HG02623 (cell line): Measurements from ENCODE around the gene SERINC1.
"Not testable (repeated sequence)": the region's sequence is repeated elsewhere in the genome, so short reads cannot be mapped to it uniquely, and the experiment has no call there.

Source experiments
- ATAC-seq: cut with Tn5 transposase; IDR thresholded peaks from one replicate; pipeline ENCODE4 v1.9.1; 2021; ENCODE audit warnings: moderate library complexity; ENCODE audit not compliant: unreplicated experiment

SERINC1 gene

DNA sequence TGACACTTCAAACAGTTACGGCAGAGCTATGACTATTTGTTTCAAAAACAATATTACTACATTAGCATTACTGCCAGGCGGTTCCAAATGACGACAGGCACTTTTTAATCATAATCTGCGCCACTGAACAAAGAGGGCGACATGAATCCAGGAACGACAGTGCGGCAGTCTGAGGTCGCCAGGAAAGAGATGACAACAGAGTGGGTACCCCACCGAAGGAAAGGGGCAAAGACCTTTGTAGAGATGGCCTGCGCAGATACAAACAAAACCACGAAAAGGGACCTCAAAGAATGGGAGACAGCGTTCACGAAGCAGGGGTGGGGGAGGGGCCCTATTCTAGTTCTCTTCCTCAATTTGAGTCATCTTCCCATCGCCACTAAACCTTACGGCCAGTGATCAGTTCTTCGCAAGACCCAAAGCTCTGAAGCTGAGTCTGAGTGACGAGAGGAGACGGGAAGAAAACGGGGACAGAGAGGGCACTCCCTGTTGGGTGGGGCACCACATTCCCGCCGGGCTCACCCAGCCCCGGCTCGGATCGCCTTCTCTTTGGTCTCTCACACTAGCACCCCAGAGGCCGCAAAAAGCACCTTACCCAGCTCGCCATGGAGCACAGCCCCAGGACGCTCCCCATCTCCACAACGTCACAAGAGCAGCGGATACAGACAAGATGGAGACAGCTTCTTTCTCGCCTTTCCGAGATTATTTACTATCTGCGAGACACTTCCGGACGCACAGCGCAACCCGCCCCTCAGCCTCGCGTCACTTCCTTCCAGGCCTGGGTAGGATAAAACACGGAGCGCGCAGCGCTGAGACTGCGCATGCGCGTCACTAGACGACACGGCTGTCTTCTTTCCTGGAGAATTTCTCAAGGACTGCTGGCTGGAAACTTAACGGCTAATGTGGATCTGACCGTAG is at the start of gene SERINC1:
SERINC1 (minus strand) TSS at position 701 of the 915 bp plus-strand sequence; CDS start at position 631, 70 bp downstream.
- ATAC-seq, result peak; percentile 99

DNA sequence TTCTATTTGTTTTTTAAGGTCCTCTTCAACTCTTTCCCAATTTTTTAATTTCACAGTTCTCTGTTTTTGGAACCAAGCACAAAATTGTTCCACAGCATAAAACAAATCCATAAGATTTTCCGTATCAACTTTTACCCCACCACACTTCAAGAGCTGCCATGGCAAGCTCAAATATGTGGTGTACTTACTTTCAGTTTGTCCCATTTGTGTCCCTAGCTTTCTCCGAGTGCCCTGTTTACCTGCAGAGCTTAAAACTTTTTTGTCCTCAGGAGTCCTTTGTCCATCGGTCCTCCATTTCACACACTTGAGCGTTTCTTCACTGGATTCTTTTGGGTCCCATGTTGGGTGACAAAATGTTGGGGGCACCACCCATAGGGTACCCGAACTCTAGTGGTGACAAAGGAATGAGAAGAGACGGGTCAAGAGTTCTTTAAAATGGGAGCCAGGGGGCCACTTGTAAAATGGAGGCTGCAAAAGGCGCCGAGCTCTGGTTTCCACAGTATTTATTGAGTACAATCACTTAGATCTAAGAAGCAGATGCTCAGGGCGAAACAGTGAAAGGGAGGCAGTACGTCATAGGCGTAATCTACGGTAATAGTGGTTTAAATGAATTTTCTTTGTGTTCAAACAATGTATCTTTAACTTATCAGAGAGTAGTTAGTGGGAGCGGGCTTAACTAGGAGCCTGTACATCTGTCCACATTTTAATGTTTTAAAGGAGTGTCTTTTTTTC is 39.8 kb upstream of the SERINC1 start:
- no peak for ATAC-seq

DNA sequence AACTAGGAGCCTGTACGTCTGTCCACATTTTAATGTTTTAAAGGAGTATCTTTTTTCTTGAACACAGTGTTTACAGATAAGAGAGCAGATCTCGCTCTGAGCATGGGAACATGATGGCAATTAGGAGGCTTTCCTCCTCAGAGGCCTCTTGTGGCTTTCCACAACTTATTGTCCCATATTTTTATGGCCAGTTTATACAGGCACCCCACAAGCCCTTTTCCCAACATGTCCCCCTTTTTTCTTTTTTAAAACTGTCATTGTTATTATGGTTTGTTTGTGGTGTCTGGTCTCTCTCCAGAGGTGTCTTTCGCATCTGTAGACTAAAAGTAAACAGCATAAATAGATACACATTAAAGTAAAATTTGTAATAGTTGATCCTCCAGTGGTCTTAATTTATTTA is 33.6 kb upstream of the SERINC1 start:
- not testable (repeated sequence) for ATAC-seq

- no peak for ATAC-seq
These were observed 29.9 kb upstream of the SERINC1 start for GRCh38 chr6:122501475-122501874.

DNA sequence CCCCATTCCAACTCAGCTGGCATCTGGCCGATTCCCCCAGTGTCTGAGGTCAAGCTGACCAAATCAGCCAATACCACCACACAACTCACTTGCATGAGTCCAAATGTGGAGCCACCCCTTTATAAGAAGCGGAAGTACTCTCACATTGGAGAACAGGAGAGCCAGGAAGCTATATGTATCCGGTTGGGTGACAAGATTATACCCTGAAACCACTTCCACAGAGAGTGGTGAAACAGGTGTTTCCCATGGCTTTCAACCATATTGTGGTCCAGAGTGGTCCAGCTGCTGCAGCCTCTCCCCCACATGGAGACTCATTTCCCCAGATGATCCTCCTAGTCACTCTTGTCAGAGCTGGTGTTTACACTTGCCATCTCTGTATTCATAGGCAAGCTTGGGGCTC is 24.0 kb upstream of the SERINC1 start:
- peak; percentile 53 for ATAC-seq

- ATAC-seq, result no peak
These were observed 23.2 kb upstream of the SERINC1 start for GRCh38 chr6:122494665-122495272.

GRCh38 chr6:122491919-122492555 is 20.4 kb upstream of the SERINC1 start:
- peak; percentile 96 for ATAC-seq

DNA sequence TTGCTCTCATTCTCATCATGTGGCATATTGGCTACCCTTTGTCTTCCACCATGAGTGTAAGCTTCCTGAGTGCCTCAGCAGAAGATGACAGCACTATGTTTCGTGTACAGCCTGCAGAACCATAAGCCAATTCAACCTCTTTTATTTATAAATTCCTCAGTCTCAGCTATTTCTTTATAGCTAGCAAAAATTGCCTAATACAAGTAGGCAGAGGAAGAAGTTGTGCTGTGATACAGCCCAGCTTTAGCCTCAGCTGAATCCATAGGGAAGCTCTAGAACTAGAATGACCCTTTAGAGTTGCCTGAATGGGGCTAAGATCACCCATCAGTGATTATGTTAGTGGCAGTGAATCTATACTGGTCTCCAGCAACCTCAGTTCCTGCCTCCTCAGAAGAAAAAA is 19.0 kb upstream of the SERINC1 start:
- no peak for ATAC-seq

DNA sequence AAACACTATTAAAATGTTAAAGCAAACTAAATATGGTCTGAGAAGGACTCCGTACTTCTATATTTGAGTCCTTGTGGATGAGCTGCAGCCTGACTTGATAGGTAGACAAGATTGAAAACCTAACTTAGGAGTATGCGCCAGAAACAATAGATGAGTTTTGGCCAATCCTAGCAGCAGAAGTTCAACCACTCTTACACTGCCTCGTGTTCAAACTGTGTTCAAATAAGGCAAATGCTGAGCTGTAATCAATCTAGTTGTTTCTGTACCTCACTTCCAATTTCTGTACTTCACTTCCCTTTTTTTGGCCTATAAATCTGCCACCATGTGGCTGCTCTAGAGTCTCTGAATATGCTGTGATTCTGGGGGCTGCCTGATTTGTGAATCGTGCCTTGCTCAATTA is 13.2 kb upstream of the SERINC1 start:
- peak; percentile 93 for ATAC-seq

- no peak for ATAC-seq
These were observed 11.1 kb upstream of the SERINC1 start for GRCh38 chr6:122482750-122483080.

- no peak for ATAC-seq
These were observed 4.5 kb upstream of the SERINC1 start for GRCh38 chr6:122476131-122476530.

GRCh38 chr6:122472022-122472340 is 374 bp upstream of the SERINC1 start:
- ATAC-seq, result peak; percentile 47

GRCh38 chr6:122461885-122462284 is 9.7 kb downstream of the SERINC1 start:
- ATAC-seq, result no peak

GRCh38 chr6:122459865-122460416 is 11.7 kb downstream of the SERINC1 start:
- not testable (repeated sequence) for ATAC-seq

- ATAC-seq, result no peak
These were observed 12.4 kb downstream of the SERINC1 start for GRCh38 chr6:122459240-122459639.

DNA sequence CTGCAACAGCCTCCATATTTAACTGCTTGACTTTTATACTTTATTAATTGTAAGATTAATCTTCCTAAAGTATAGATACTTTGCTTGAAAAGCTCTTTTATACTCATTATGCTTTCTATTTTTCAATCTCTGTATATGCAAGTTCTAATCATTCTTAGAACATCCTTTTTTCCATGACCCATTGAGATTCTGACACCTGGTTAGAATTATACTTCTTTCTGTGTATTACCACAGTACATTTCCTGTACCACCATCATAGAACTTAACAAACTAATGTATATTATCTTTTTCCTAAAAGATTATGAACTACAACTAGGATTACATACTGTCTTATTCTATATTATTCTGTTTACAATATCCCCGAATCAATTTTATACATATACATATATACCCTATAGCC is 13.5 kb downstream of the SERINC1 start:
- ATAC-seq, result no peak

GRCh38 chr6:122455116-122455515 is 16.5 kb downstream of the SERINC1 start:
- not testable (repeated sequence) for ATAC-seq

GRCh38 chr6:122454673-122455072 is 16.9 kb downstream of the SERINC1 start:
- no peak for ATAC-seq

DNA sequence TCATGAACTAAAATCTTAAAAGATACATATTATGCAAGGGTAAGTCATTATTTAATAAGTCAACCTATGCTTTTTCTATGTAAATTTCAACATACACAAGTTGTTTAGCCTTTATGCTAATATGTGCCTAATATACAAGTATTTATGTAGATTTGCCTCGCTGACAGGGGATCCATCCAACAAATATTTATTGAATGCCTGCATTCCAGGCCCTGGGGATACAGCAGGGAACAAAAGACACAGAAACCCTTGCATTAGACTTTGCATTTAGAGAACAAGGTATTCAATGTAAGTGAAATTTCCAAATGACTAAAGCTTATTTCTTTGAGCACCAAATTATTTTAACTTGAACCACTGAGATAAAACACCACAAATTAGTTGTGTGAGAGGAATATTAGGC is 19.1 kb downstream of the SERINC1 start:
- no peak for ATAC-seq

DNA sequence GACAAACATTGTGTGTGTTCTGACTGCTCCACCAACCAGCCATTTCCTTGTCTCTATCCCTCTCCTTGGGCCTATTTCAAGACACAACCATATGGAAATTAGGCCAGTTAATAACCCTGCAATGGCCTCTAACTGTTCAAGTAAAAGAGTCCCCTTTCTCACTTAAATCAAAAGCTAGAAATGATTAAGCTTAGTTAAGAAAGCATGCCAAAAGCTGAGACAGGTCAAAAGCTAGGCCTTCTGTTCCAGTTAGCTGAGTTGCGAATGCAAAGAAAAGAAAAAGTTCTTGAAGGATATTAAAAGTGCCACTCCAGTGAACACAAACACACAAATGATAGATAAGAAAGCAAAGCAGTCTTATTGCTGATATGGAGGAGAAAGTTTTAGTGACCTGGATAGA is 22.5 kb downstream of the SERINC1 start:
- ATAC-seq, result no peak

- no peak for ATAC-seq
These were observed 26.3 kb downstream of the SERINC1 start for GRCh38 chr6:122445274-122445673.
